Transverse colon (tissue), 4 donors: ENCODE results near the gene ADAM30. TPM values are rescaled to one million over a fixed set of nuclear protein-coding genes. Genes with fewer than 3 reads are reported as not detected.

Experiments used
- DNase-seq: peaks from one replicate; pipeline ENCODE4 v3.0.0-alpha.2; 2019
- H3K27ac ChIP-seq, 4 donors: fragments of 200-600 bp; sonication (generic); 2 replicates each; pipeline ENCODE4 v1.5.1; 2016 to 2018; ENCODE audit warnings: inconsistent platforms in 4 of 4
- H3K27me3 ChIP-seq: fragments of 200-600 bp; sonication (generic); 2 replicates; pipeline ENCODE4 v1.5.1; 2017; ENCODE audit warnings: inconsistent platforms
- H3K36me3 ChIP-seq, 4 donors: fragments of 200-600 bp; sonication (generic); 2 replicates each; pipeline ENCODE4 v1.5.1; 2017 to 2019; ENCODE audit warnings: inconsistent platforms in 4 of 4
- H3K4me1 ChIP-seq, 4 donors: fragments of 200-600 bp; sonication (generic); 2 replicates each; pipeline ENCODE4 v1.5.1; 2017 to 2020; ENCODE audit warnings: inconsistent platforms in 4 of 4
- H3K4me3 ChIP-seq, 4 donors: fragments of 200-600 bp; sonication (generic); 1 replicate in 1 of 4; 2 replicates in 3 of 4; pipeline versions ENCODE4 v1.5.1 to v1.6.1; 2017 to 2019; ENCODE audit warnings: inconsistent platforms in 4 of 4
- H3K9me3 ChIP-seq, 2 donors: fragments of 200-600 bp; sonication (generic); 2 replicates each; pipeline ENCODE4 v1.5.1; 2017 to 2019; ENCODE audit warnings: inconsistent platforms in 2 of 2
- EP300 ChIP-seq: sonication (generic); formaldehyde crosslinking; IDR thresholded peaks from one replicate; pipeline ENCODE4 v1.6.1; 2017; ENCODE audit warnings: antibody characterized with exemption, low read depth
- POLR2A ChIP-seq: fragments of 450-650 bp; IDR thresholded peaks from one replicate; pipeline ENCODE4 v1.6.1; 2016; ENCODE audit warnings: antibody characterized with exemption, mild to moderate bottlenecking, moderate library complexity
- POLR2AphosphoS5 ChIP-seq, 3 donors: sonication (generic); formaldehyde crosslinking; IDR thresholded peaks; one replicate each; pipeline ENCODE4 v1.6.1; 2016; ENCODE audit warnings: antibody characterized with exemption in 3 of 3
- WGBS, 2 donors: methylation state at CpG; one replicate each; pipeline ENCODE4 v1.1.5; 2018; ENCODE audit warnings: low coverage in 1 of 2; 5-methylcytosine and 5-hydroxymethylcytosine counted together
- in situ Hi-C, 4 donors: fragments of 200-750 bp; cut with MboI; loops; one replicate each; pipeline versions ENCODE4 v1.15.0 to v1.15.1; 2017; ENCODE audit warnings: low sequenced_read_pairs in 3 of 4, low pct_ligation_motif_present in 1 of 4, low pct_unique_long_range_greater_than_20kb in 1 of 4
- intact Hi-C: fragments of 100-400 bp; cut with DNase I; formaldehyde crosslinking; loops from one replicate; pipeline ENCODE4 v1.15.1; 2023; ENCODE audit warnings: low total_unique reads
- total RNA-seq, 4 donors: library from RNA; depleted of rRNA; stranded (reverse); fragments of >200 nt; gene quantifications; one replicate each; pipeline ENCODE4 v1.1.0, GENCODE V29; 2016
- TF ChIP-seq, protein P1 (sequence below), 5 experiments: fragments of 200-600 bp in 3 of 5; fragments of 450-650 bp in 2 of 5; sonication (generic) in 3 of 5; IDR thresholded peaks; 1 replicate in 2 of 5; 2 replicates in 3 of 5; pipeline ENCODE4 v1.5.1; 2016 to 2017; ENCODE audit warnings: antibody characterized with exemption in 5 of 5, inconsistent platforms in 3 of 5, mild to moderate bottlenecking in 2 of 5, moderate library complexity in 1 of 5

The ADAM30 gene
- total RNA-seq, 4 donors from 2014 or later, result not detected

- Histone ChIP-seq H3K27ac (no peak overlapping the region), H3K4me1 (peaks cover 0 to 6% (median 3%) of the 10 kb centered on the region in 4 donors), H3K36me3 (no peaks in the 10 kb centered on the region), H3K9me3 (no peaks in the 10 kb centered on the region), H3K27me3 (no peaks in the 10 kb centered on the region), H3K4me3 (no peak overlapping the region)
- WGBS, 2 donors, result 81% methylated on average over 3 of the region's 3 CpGs; no CpG with 5 or more reads in 1 of the 2 donors
- no peak for DNase-seq
- in situ Hi-C loops (loop anchor here in 1 of 4 donors (10.0 to 25.0 kb wide), 2 partner anchors 62 to 129 kb away; no protein-coding TSS in a partner anchor), intact Hi-C loops (no loop called here)
- TF ChIP-seq, protein P1, sequence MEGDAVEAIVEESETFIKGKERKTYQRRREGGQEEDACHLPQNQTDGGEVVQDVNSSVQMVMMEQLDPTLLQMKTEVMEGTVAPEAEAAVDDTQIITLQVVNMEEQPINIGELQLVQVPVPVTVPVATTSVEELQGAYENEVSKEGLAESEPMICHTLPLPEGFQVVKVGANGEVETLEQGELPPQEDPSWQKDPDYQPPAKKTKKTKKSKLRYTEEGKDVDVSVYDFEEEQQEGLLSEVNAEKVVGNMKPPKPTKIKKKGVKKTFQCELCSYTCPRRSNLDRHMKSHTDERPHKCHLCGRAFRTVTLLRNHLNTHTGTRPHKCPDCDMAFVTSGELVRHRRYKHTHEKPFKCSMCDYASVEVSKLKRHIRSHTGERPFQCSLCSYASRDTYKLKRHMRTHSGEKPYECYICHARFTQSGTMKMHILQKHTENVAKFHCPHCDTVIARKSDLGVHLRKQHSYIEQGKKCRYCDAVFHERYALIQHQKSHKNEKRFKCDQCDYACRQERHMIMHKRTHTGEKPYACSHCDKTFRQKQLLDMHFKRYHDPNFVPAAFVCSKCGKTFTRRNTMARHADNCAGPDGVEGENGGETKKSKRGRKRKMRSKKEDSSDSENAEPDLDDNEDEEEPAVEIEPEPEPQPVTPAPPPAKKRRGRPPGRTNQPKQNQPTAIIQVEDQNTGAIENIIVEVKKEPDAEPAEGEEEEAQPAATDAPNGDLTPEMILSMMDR (IDR thresholded peaks at IDR 0.05), result no peak
- TF ChIP-seq EP300 (no peak), POLR2A (no peak), POLR2AphosphoS5 (IDR thresholded peaks at IDR 0.05) (no peak)
Observed at GRCh38 chr1:119866451-119866850, 29.9 kb downstream of the ADAM30 start.

DNA sequence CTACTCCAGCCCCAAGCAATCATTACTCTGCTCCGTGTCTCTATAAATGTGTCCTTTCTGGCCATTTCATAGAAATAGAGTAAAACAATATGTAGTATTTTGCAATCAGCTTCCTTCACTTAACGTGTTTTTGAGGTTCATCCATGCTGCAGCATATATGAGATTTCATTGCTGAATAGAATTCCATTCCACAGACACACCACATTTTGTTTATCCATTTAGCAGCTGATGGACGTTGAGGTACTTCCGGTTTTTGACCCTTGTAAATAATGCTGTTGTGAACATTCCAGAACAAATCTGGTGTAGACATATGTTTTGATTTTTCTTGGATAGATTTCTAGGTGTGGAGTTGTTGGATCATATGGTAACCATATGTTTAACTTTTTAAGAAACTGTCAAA, 30.7 kb downstream of the ADAM30 start:
- DNase-seq, result no peak
- Histone ChIP-seq H3K4me3 (no peak overlapping the region), H3K27me3 (no peaks in the 10 kb centered on the region), H3K4me1 (peaks cover 0 to 6% (median 1%) of the 10 kb centered on the region in 4 donors), H3K36me3 (no peaks in the 10 kb centered on the region), H3K27ac (no peak overlapping the region), H3K9me3 (no peaks in the 10 kb centered on the region)
- TF ChIP-seq POLR2A (no peak), POLR2AphosphoS5 (IDR thresholded peaks at IDR 0.05) (no peak), EP300 (no peak)
- TF ChIP-seq, protein P1 (IDR thresholded peaks at IDR 0.05), result no peak
- intact Hi-C loops (no loop called here), in situ Hi-C loops (loop anchor here in 1 of 4 donors (10.0 to 25.0 kb wide), 2 partner anchors 61 to 128 kb away; no protein-coding TSS in a partner anchor)
- WGBS, 2 donors, result 55 to 57% methylated on average over 4 of the region's 4 CpGs

DNA sequence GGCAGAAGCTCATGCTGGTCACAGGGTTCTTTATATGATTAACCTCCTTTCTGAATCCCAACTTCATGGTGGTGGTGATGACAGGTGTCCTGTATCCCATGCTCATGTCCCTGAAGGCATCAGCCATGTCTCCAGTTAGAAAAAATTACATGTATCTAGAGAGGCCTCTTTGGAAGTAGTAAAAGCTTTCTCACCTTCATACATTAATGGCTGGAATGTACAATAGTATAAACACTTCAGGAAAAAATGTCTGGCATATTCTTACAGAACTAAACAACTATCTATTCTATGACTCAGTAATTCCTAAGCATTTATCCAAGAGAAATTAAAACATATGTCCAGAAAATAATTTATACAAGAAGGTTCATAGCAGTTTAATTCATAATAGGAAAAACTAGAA, 34.0 kb downstream of the ADAM30 start:
- in situ Hi-C loops, result loop anchor here in 1 of 4 donors (10.0 to 25.0 kb wide), 2 partner anchors 57 to 125 kb away; no protein-coding TSS in a partner anchor
- peaks cover 0 to 13% (median 6%) of the 10 kb centered on the region in 4 donors for H3K4me1 ChIP-seq

DNA sequence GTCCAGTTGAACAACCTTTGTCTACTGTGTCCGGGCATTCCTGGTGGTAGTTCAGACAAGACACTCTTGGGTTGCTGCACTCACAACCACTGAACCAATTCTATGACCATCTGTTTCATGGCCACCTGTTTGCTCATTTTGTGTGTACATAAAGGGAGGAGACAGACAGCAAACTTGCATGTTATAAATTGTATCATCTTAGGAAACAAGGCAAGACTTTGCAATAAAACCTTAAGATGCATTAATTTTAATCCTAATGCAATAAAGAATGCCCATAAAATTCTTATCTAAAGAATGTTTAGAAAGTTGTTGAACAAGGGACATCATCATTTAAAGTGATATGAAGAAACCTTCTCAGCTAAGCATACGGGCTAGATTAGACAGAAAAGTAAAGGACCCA, 34.8 kb downstream of the ADAM30 start:
- Histone ChIP-seq H3K27ac (peak overlapping the region in 1 of 4 donors; percentile 12), H3K36me3 (no peaks in the 10 kb centered on the region), H3K4me1 (peaks cover 0 to 13% (median 5%) of the 10 kb centered on the region in 4 donors), H3K4me3 (no peak overlapping the region), H3K27me3 (no peaks in the 10 kb centered on the region), H3K9me3 (no peaks in the 10 kb centered on the region)
- TF ChIP-seq POLR2A (no peak), POLR2AphosphoS5 (IDR thresholded peaks at IDR 0.05) (no peak), EP300 (no peak)
- TF ChIP-seq, protein P1 (IDR thresholded peaks at IDR 0.05), result no peak
- 50 to 70% methylated on average over 2 of the region's 2 CpGs for WGBS, 2 donors
- in situ Hi-C loops, result loop anchor here in 1 of 4 donors (10.0 to 25.0 kb wide), 2 partner anchors 57 to 124 kb away; no protein-coding TSS in a partner anchor
- intact Hi-C loops, result no loop called here
- DNase-seq, result no peak

More for the DNA sequence above, 34.0 kb downstream of the ADAM30 start:
- no peaks in the 10 kb centered on the region for H3K36me3 ChIP-seq
- no peaks in the 10 kb centered on the region for H3K9me3 ChIP-seq
- H3K27ac ChIP-seq, result no peak overlapping the region
- no peak for DNase-seq
- intact Hi-C loops, result no loop called here
- TF ChIP-seq POLR2A (no peak), POLR2AphosphoS5 (IDR thresholded peaks at IDR 0.05) (no peak), EP300 (no peak)
- TF ChIP-seq, protein P1 (IDR thresholded peaks at IDR 0.05), result no peak
- H3K4me3 ChIP-seq, result no peak overlapping the region
- no peaks in the 10 kb centered on the region for H3K27me3 ChIP-seq
